Measurements from ENCODE around the gene CTNNA2. TPM values are rescaled to one million over a fixed set of nuclear protein-coding genes. Genes with fewer than 3 reads are reported as not detected.
A peak's percentile ranks its signal among the peaks of the same experiment; 100 is the strongest.

Gene CTNNA2
- polyA plus RNA-seq, 4 donors: 0.27 to 2.8 (median 1.3) TPM; not detected in 1

DNA sequence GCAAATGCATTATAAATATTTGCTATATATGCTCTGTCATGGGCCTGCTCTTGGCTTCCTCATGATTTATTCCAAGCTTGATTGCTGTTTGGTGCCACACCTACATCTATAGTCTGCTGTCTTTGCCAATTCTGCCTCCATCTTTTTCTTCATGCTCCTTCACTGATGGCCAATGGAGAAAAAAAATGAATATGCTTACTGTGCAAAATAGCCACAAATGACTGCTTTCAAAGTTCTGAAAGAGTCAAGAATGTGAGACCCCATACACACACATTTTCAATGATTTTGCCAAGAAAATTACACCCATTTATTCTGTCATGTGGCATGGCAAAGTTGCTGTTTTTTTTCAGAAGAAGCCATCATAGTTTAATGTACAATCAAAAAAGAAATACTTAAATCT lies 1097.3 kb downstream of the CTNNA2 start:
- DNase-seq (no peak), FAIRE-seq (no peak)
- Histone ChIP-seq H3K4me1 (ENCODE audit: control insufficient read depth in 3 of 3, insufficient read depth in 2 of 3, low read depth in 1 of 3, low read length in 2 of 3) (no peaks in the 10 kb centered on the region), H3K4me3 (ENCODE audit: low read depth in 1 of 3, low read length in 3 of 3) (no peak overlapping the region), H3K27me3 (ENCODE audit: control insufficient read depth in 3 of 3, insufficient read depth in 3 of 3, low read length in 3 of 3) (no peaks in the 10 kb centered on the region), H3K9me3 (ENCODE audit: control insufficient read depth in 2 of 2, insufficient read depth in 1 of 2, low read depth in 1 of 2, low read length in 1 of 2) (no peaks in the 10 kb centered on the region), H3K36me3 (ENCODE audit: control insufficient read depth in 3 of 3, insufficient read depth in 2 of 3, low read depth in 1 of 3, low read length in 3 of 3) (no peaks in the 10 kb centered on the region), H3K27ac (ENCODE audit: low read depth in 1 of 3, low read length in 2 of 3) (no peak overlapping the region)

DNA sequence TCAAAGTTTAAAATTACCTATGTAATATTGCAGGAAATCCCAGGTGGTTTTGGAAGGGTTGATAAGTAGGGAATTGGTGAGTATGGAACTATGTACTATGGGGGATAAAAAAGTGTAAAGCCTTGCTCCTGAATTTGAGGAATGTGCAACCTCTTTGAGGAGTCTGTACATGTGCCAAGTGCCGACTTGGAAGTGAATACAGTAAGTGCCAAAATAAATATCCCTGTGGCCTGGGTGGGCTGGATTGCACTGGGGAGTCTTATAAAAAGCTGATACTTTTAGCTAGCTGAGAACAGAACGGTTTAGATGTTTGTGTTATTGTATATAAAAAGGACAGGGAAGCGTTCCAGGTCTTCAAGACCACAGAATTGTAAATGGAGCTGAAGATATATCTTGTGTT lies 1108.8 kb downstream of the CTNNA2 start:
- Histone ChIP-seq H3K27ac (ENCODE audit: low read depth in 1 of 3, low read length in 2 of 3) (no peak overlapping the region), H3K36me3 (ENCODE audit: control insufficient read depth in 3 of 3, insufficient read depth in 2 of 3, low read depth in 1 of 3, low read length in 3 of 3) (no peaks in the 10 kb centered on the region), H3K9me3 (ENCODE audit: control insufficient read depth in 2 of 2, insufficient read depth in 1 of 2, low read depth in 1 of 2, low read length in 1 of 2) (no peaks in the 10 kb centered on the region), H3K4me3 (ENCODE audit: low read depth in 1 of 3, low read length in 3 of 3) (no peak overlapping the region), H3K4me1 (ENCODE audit: control insufficient read depth in 3 of 3, insufficient read depth in 2 of 3, low read depth in 1 of 3, low read length in 2 of 3) (peaks cover 0 to 2% (median 0%) of the 10 kb centered on the region in 3 donors), H3K27me3 (ENCODE audit: control insufficient read depth in 3 of 3, insufficient read depth in 3 of 3, low read length in 3 of 3) (no peaks in the 10 kb centered on the region)
- FAIRE-seq (no peak), DNase-seq (no peak)
- WGBS, 3 donors: 44 to 63% (median 51%) methylated on average over 3 of the region's 3 CpGs

DNA sequence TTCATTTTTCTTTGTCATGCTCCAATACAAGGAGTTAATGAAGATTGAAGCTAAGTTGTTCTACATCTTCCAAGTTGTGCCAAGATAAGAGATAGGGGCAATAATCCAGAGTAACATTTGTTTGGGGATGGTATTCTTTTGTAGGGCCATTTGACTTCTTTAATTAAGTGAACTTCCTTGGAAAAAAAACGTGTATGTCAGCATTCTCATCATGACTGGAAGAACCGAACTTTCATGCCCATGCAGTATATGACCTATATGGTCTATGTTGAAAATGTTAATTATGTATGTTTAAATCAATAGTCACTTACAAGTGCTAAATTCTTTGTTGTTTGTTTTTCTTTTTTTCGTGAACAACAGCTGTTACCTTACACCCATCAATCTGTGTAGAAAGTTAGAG lies 1111.2 kb downstream of the CTNNA2 start:
- peaks cover 0 to 2% (median 0%) of the 10 kb centered on the region in 3 donors for H3K4me1 ChIP-seq (ENCODE audit: control insufficient read depth in 3 of 3, insufficient read depth in 2 of 3, low read depth in 1 of 3, low read length in 2 of 3)
- H3K27me3 ChIP-seq (ENCODE audit: control insufficient read depth in 3 of 3, insufficient read depth in 3 of 3, low read length in 3 of 3): no peaks in the 10 kb centered on the region
- no peak overlapping the region for H3K4me3 ChIP-seq (ENCODE audit: low read depth in 1 of 3, low read length in 3 of 3)
- DNase-seq: no peak
- WGBS, 3 donors: 49 to 58% (median 51%) methylated on average over 3 of the region's 3 CpGs
- no peaks in the 10 kb centered on the region for H3K9me3 ChIP-seq (ENCODE audit: control insufficient read depth in 2 of 2, insufficient read depth in 1 of 2, low read depth in 1 of 2, low read length in 1 of 2)
- no peaks in the 10 kb centered on the region for H3K36me3 ChIP-seq (ENCODE audit: control insufficient read depth in 3 of 3, insufficient read depth in 2 of 3, low read depth in 1 of 3, low read length in 3 of 3)
- no peak for FAIRE-seq
- no peak overlapping the region for H3K27ac ChIP-seq (ENCODE audit: low read depth in 1 of 3, low read length in 2 of 3)

DNA sequence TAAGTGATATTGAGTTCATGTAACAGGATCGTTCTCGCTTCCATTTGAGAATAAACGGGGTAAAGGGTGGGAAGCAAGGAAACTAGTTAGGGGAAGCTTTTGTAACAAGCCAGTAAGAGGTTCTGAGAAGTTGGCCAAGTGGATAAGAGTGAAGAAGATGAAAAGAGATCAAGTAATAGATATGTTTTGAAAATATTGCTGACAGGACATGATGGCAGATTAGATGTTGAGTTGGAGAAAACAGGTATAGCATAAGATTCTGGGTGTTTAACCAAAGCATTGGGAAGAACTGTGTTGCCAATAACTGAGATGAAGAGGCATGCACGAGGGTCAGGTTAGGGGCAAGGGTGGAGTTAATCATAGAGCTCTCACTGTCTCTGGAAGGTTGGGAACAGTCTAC lies 1121.7 kb downstream of the CTNNA2 start:
- Histone ChIP-seq H3K36me3 (ENCODE audit: control insufficient read depth in 3 of 3, insufficient read depth in 2 of 3, low read depth in 1 of 3, low read length in 3 of 3) (no peaks in the 10 kb centered on the region), H3K4me1 (ENCODE audit: control insufficient read depth in 3 of 3, insufficient read depth in 2 of 3, low read depth in 1 of 3, low read length in 2 of 3) (peaks cover 0 to 6% (median 0%) of the 10 kb centered on the region in 3 donors), H3K27ac (ENCODE audit: low read depth in 1 of 3, low read length in 2 of 3) (no peak overlapping the region), H3K9me3 (ENCODE audit: control insufficient read depth in 2 of 2, insufficient read depth in 1 of 2, low read depth in 1 of 2, low read length in 1 of 2) (no peaks in the 10 kb centered on the region), H3K4me3 (ENCODE audit: low read depth in 1 of 3, low read length in 3 of 3) (no peak overlapping the region), H3K27me3 (ENCODE audit: control insufficient read depth in 3 of 3, insufficient read depth in 3 of 3, low read length in 3 of 3) (no peaks in the 10 kb centered on the region)
- FAIRE-seq (no peak), DNase-seq (no peak)
- 48 to 72% (median 67%) methylated on average over 4 of the region's 4 CpGs for WGBS, 3 donors

GRCh38 chr2:80638783-80639182 lies 1125.9 kb downstream of the CTNNA2 start:
- no peak for FAIRE-seq
- Histone ChIP-seq H3K9me3 (ENCODE audit: control insufficient read depth in 2 of 2, insufficient read depth in 1 of 2, low read depth in 1 of 2, low read length in 1 of 2) (no peaks in the 10 kb centered on the region), H3K4me3 (ENCODE audit: low read depth in 1 of 3, low read length in 3 of 3) (no peak overlapping the region), H3K36me3 (ENCODE audit: control insufficient read depth in 3 of 3, insufficient read depth in 2 of 3, low read depth in 1 of 3, low read length in 3 of 3) (no peaks in the 10 kb centered on the region), H3K27ac (ENCODE audit: low read depth in 1 of 3, low read length in 2 of 3) (no peak overlapping the region), H3K4me1 (ENCODE audit: control insufficient read depth in 3 of 3, insufficient read depth in 2 of 3, low read depth in 1 of 3, low read length in 2 of 3) (peaks cover 0 to 6% (median 0%) of the 10 kb centered on the region in 3 donors), H3K27me3 (ENCODE audit: control insufficient read depth in 3 of 3, insufficient read depth in 3 of 3, low read length in 3 of 3) (no peaks in the 10 kb centered on the region)
- WGBS, 3 donors: 13 to 58% (median 39%) methylated on average over 1 of the region's 1 CpG
- peak in 1 of 2 donors; percentile 52 for DNase-seq

- FAIRE-seq: no peak
- DNase-seq: no peak
- H3K4me1 ChIP-seq (ENCODE audit: control insufficient read depth in 3 of 3, insufficient read depth in 2 of 3, low read depth in 1 of 3, low read length in 2 of 3): peaks cover 0 to 6% (median 0%) of the 10 kb centered on the region in 3 donors
- 73 to 75% (median 74%) methylated on average over 2 of the region's 2 CpGs for WGBS, 3 donors
- H3K36me3 ChIP-seq (ENCODE audit: control insufficient read depth in 3 of 3, insufficient read depth in 2 of 3, low read depth in 1 of 3, low read length in 3 of 3): no peaks in the 10 kb centered on the region
- no peak overlapping the region for H3K4me3 ChIP-seq (ENCODE audit: low read depth in 1 of 3, low read length in 3 of 3)
- no peaks in the 10 kb centered on the region for H3K27me3 ChIP-seq (ENCODE audit: control insufficient read depth in 3 of 3, insufficient read depth in 3 of 3, low read length in 3 of 3)
- no peak overlapping the region for H3K27ac ChIP-seq (ENCODE audit: low read depth in 1 of 3, low read length in 2 of 3)
- no peaks in the 10 kb centered on the region for H3K9me3 ChIP-seq (ENCODE audit: control insufficient read depth in 2 of 2, insufficient read depth in 1 of 2, low read depth in 1 of 2, low read length in 1 of 2)
Observed at GRCh38 chr2:80642465-80642864, 1129.6 kb downstream of the CTNNA2 start.

GRCh38 chr2:80643598-80643997 lies 1130.7 kb downstream of the CTNNA2 start:
- Histone ChIP-seq H3K27ac (ENCODE audit: low read depth in 1 of 3, low read length in 2 of 3) (no peak overlapping the region), H3K9me3 (ENCODE audit: control insufficient read depth in 2 of 2, insufficient read depth in 1 of 2, low read depth in 1 of 2, low read length in 1 of 2) (no peaks in the 10 kb centered on the region), H3K36me3 (ENCODE audit: control insufficient read depth in 3 of 3, insufficient read depth in 2 of 3, low read depth in 1 of 3, low read length in 3 of 3) (no peaks in the 10 kb centered on the region), H3K4me3 (ENCODE audit: low read depth in 1 of 3, low read length in 3 of 3) (no peak overlapping the region), H3K27me3 (ENCODE audit: control insufficient read depth in 3 of 3, insufficient read depth in 3 of 3, low read length in 3 of 3) (no peaks in the 10 kb centered on the region), H3K4me1 (ENCODE audit: control insufficient read depth in 3 of 3, insufficient read depth in 2 of 3, low read depth in 1 of 3, low read length in 2 of 3) (peaks cover 0 to 2% (median 0%) of the 10 kb centered on the region in 3 donors)
- DNase-seq (no peak), FAIRE-seq (no peak)

- Histone ChIP-seq H3K36me3 (ENCODE audit: control insufficient read depth in 3 of 3, insufficient read depth in 2 of 3, low read depth in 1 of 3, low read length in 3 of 3) (no peaks in the 10 kb centered on the region), H3K9me3 (ENCODE audit: control insufficient read depth in 2 of 2, insufficient read depth in 1 of 2, low read depth in 1 of 2, low read length in 1 of 2) (no peaks in the 10 kb centered on the region), H3K4me1 (ENCODE audit: control insufficient read depth in 3 of 3, insufficient read depth in 2 of 3, low read depth in 1 of 3, low read length in 2 of 3) (no peaks in the 10 kb centered on the region), H3K4me3 (ENCODE audit: low read depth in 1 of 3, low read length in 3 of 3) (no peak overlapping the region), H3K27me3 (ENCODE audit: control insufficient read depth in 3 of 3, insufficient read depth in 3 of 3, low read length in 3 of 3) (no peaks in the 10 kb centered on the region), H3K27ac (ENCODE audit: low read depth in 1 of 3, low read length in 2 of 3) (no peak overlapping the region)
- FAIRE-seq (no peak), DNase-seq (no peak)
- 73 to 86% (median 78%) methylated on average over 1 of the region's 1 CpG for WGBS, 3 donors
Observed at GRCh38 chr2:80651435-80651834, 1138.6 kb downstream of the CTNNA2 start.

GRCh38 chr2:80655265-80655664 lies 1142.4 kb downstream of the CTNNA2 start:
- DNase-seq (no peak), FAIRE-seq (peak; percentile 39)
- no peak overlapping the region for H3K4me3 ChIP-seq (ENCODE audit: low read depth in 1 of 3, low read length in 3 of 3)
- H3K4me1 ChIP-seq (ENCODE audit: control insufficient read depth in 3 of 3, insufficient read depth in 2 of 3, low read depth in 1 of 3, low read length in 2 of 3): no peaks in the 10 kb centered on the region
- H3K27ac ChIP-seq (ENCODE audit: low read depth in 1 of 3, low read length in 2 of 3): no peak overlapping the region
- 87 to 96% (median 92%) methylated on average over 1 of the region's 1 CpG for WGBS, 3 donors
- H3K36me3 ChIP-seq (ENCODE audit: control insufficient read depth in 3 of 3, insufficient read depth in 2 of 3, low read depth in 1 of 3, low read length in 3 of 3): no peaks in the 10 kb centered on the region
- H3K9me3 ChIP-seq (ENCODE audit: control insufficient read depth in 2 of 2, insufficient read depth in 1 of 2, low read depth in 1 of 2, low read length in 1 of 2): no peaks in the 10 kb centered on the region
- H3K27me3 ChIP-seq (ENCODE audit: control insufficient read depth in 3 of 3, insufficient read depth in 3 of 3, low read length in 3 of 3): no peaks in the 10 kb centered on the region

All from small intestine (tissue), 7 donors.